Keratinocyte (primary cell): Measurements from ENCODE around the gene HIVEP2. TPM values are rescaled to one million over a fixed set of nuclear protein-coding genes. Genes with fewer than 3 reads are reported as not detected.

Experiments used
- DNase-seq: peaks from one replicate; pipeline ENCODE4 v3.0.0-alpha.2; 2011; ENCODE audit warnings: low read depth, missing footprints, low spot score
- FAIRE-seq: peaks from 2 replicates; lab custom pipeline; 2011; peaks lifted over from hg19 to GRCh38; lab: Jason Lieb, UNC
- H2AFZ ChIP-seq: 2 replicates; pipeline ENCODE4 v1.6.0; 2012; ENCODE audit warnings: low read length, control low read depth, inconsistent platforms; ENCODE audit not compliant: control insufficient read depth
- H3K27ac ChIP-seq: 2 replicates; pipeline ENCODE4 v1.5.1; 2011; ENCODE audit warnings: low read length; ENCODE audit not compliant: control insufficient read depth, insufficient read depth
- H3K27me3 ChIP-seq: 3 replicates; pipeline ENCODE4 v1.6.0; 2011; ENCODE audit warnings: low read length; ENCODE audit not compliant: control insufficient read depth, insufficient read depth; ENCODE audit errors: extremely low read depth
- H3K36me3 ChIP-seq, 2 experiments: 2 replicates in 1 of 2; 3 replicates in 1 of 2; pipeline ENCODE4 v1.5.1; 2011; ENCODE audit warnings: low read length in 2 of 2, mild to moderate bottlenecking in 1 of 2; ENCODE audit not compliant: control insufficient read depth in 2 of 2, insufficient read depth in 2 of 2; ENCODE audit errors: extremely low read depth in 1 of 2
- H3K4me1 ChIP-seq: 3 replicates; pipeline ENCODE4 v1.5.1; 2011; ENCODE audit warnings: low read length; ENCODE audit not compliant: control insufficient read depth, insufficient read depth; ENCODE audit errors: extremely low read depth
- H3K4me2 ChIP-seq: 3 replicates; pipeline ENCODE4 v1.6.0; 2011; ENCODE audit warnings: low read depth, low read length; ENCODE audit not compliant: control insufficient read depth, insufficient read depth; ENCODE audit errors: extremely low read depth
- H3K4me3 ChIP-seq, 3 experiments: fragments of 200-600 bp in 1 of 3; sonication (generic) in 1 of 3; 2 replicates in 2 of 3; 3 replicates in 1 of 3; pipeline ENCODE4 v1.5.1; 2011 to 2016; ENCODE audit warnings: low read length in 3 of 3, mild to moderate bottlenecking in 3 of 3, control low read depth in 2 of 3, inconsistent platforms in 1 of 3, low read depth in 1 of 3, mixed read lengths in 1 of 3, mixed run types in 1 of 3, moderate library complexity in 1 of 3; ENCODE audit not compliant: control insufficient read depth in 2 of 3, insufficient read depth in 2 of 3; ENCODE audit errors: extremely low read depth in 1 of 3
- H3K79me2 ChIP-seq: 2 replicates; pipeline ENCODE4 v1.6.0; 2012; ENCODE audit warnings: low read length; ENCODE audit not compliant: control insufficient read depth, insufficient read depth
- H3K9ac ChIP-seq: 3 replicates; pipeline ENCODE4 v1.6.0; 2011; ENCODE audit warnings: low read length; ENCODE audit not compliant: control insufficient read depth, insufficient read depth; ENCODE audit errors: extremely low read depth
- H3K9me1 ChIP-seq: 3 replicates; pipeline ENCODE4 v1.6.0; 2011; ENCODE audit warnings: low read length; ENCODE audit not compliant: control insufficient read depth, insufficient read depth; ENCODE audit errors: extremely low read depth
- H3K9me3 ChIP-seq: 2 replicates; pipeline ENCODE4 v1.5.1; 2012; ENCODE audit warnings: low read depth, low read length; ENCODE audit not compliant: control insufficient read depth
- H4K20me1 ChIP-seq: 3 replicates; pipeline ENCODE4 v1.6.0; 2011; ENCODE audit warnings: low read length; ENCODE audit not compliant: control insufficient read depth, insufficient read depth; ENCODE audit errors: extremely low read depth
- CTCF ChIP-seq, 3 experiments: IDR thresholded peaks in 1 of 3; conservative IDR thresholded peaks in 1 of 3; optimal IDR thresholded peaks in 1 of 3; 2 replicates in 2 of 3; 3 replicates in 1 of 3; pipeline versions ENCODE3 to v1.5.1; 2011; ENCODE audit warnings: low read length in 3 of 3, mild to moderate bottlenecking in 3 of 3, moderate library complexity in 2 of 3, control low read depth in 1 of 3, inconsistent platforms in 1 of 3; ENCODE audit not compliant: insufficient read depth in 2 of 3; ENCODE audit errors: extremely low read depth in 1 of 3
- EZH2 ChIP-seq: IDR thresholded peaks from one replicate; pipeline ENCODE4 v1.6.1; 2012; ENCODE audit warnings: inconsistent platforms, mild to moderate bottlenecking, low read length, moderate library complexity
- dilution Hi-C: fragments of 300-500 bp; cut with MboI; formaldehyde crosslinking; loops from one replicate; pipeline ENCODE4 v1.7.0; 2020; ENCODE audit warnings: low sequenced_read_pairs; ENCODE audit not compliant: extremely low pct_ligation_motif_present
- polyA plus RNA-seq, 5 experiments: library from polyadenylated mRNA; depleted of rRNA in 3 of 5; stranded (reverse) in 3 of 5; stranded (forward) in 1 of 5; unstranded in 1 of 5; fragments of >200 nt; gene quantifications; 1 replicate in 1 of 5; 2 replicates in 3 of 5; 3 replicates in 1 of 5; pipeline versions ENCODE4 v1.2.1 to v1.2.3, GENCODE V29; 2011 to 2012; ENCODE audit warnings: missing spikeins in 2 of 5, low read depth in 1 of 5, low replicate concordance in 1 of 5

HIVEP2 gene
- polyA plus RNA-seq, 1 donor (not counting 4 experiments of a cell fraction or from before 2014, with no cell fraction given): 8.9 TPM

GRCh38 chr6:142898927-142899895 is 45.8 kb downstream of the HIVEP2 start:
- H3K4me2 ChIP-seq: no peak overlapping the region
- H3K27me3 ChIP-seq: no peaks in the 10 kb centered on the region
- dilution Hi-C loops: no loop called here
- H3K36me3 ChIP-seq: peaks cover 0 to 2% of the 10 kb centered on the region in 2 experiments
- H3K27ac ChIP-seq: no peak overlapping the region
- FAIRE-seq: peak; percentile 36
- H3K79me2 ChIP-seq: peaks cover 12% of the 10 kb centered on the region
- no peak overlapping the region for H2AFZ ChIP-seq
- H3K4me3 ChIP-seq: no peak overlapping the region
- no peak overlapping the region for H3K9ac ChIP-seq
- H3K9me1 ChIP-seq: no peaks in the 10 kb centered on the region
- H4K20me1 ChIP-seq: no peaks in the 10 kb centered on the region
- DNase-seq: no peak
- no peaks in the 10 kb centered on the region for H3K9me3 ChIP-seq
- TF ChIP-seq EZH2 (no peak), CTCF (optimal IDR thresholded peaks at IDR 0.05 in 1 of 3, IDR thresholded peaks at IDR 0.05 in 1 of 3, conservative IDR thresholded peaks at IDR 0.05 in 1 of 3; ENCODE audit: extremely low read depth in 1 of 3, insufficient read depth in 2 of 3, low read length in 3 of 3) (no peak)
- H3K4me1 ChIP-seq: peaks cover 20% of the 10 kb centered on the region

GRCh38 chr6:142897659-142898058 is 47.3 kb downstream of the HIVEP2 start:
- peaks cover 17% of the 10 kb centered on the region for H3K4me1 ChIP-seq

More at GRCh38 chr6:142897659-142898058, 47.3 kb downstream of the HIVEP2 start:
- Histone ChIP-seq H3K79me2 (peaks cover 11% of the 10 kb centered on the region), H3K27me3 (no peaks in the 10 kb centered on the region), H3K36me3 (peaks cover 0 to 2% of the 10 kb centered on the region in 2 experiments), H2AFZ (no peak overlapping the region), H3K27ac (no peak overlapping the region), H3K9me1 (no peaks in the 10 kb centered on the region), H3K9ac (no peak overlapping the region), H3K4me3 (no peak overlapping the region), H4K20me1 (no peaks in the 10 kb centered on the region), H3K4me2 (no peak overlapping the region), H3K9me3 (no peaks in the 10 kb centered on the region)
- FAIRE-seq: no peak
- no peak for TF ChIP-seq EZH2
- dilution Hi-C loops: no loop called here
- no peak for DNase-seq
